Activated CD8-positive, alpha-beta T cell treated with anti-CD3 and anti-CD28 coated beads, Interleukin-2, amount 10 ng/mL, durations not matched to agents 7 days and 5 days (primary cell): ENCODE results near the gene PRCD. TPM values are rescaled to one million over a fixed set of nuclear protein-coding genes. Genes with fewer than 3 reads are reported as not detected.

Experiments used
- ATAC-seq: fragments of 150-1000 bp; cut with Tn5 transposase; one replicate; pipeline ENCODE4 v1.10.0; 2021; ENCODE audit warnings: moderate library complexity
- CTCF ChIA-PET: fragments of 350-600 bp; sonication (Branson Sonifier 250); formaldehyde crosslinking; loops from one replicate; lab custom pipeline; 2021; ENCODE audit warnings: antibody characterized with exemption; lab: Charles Lee
- POLR2A ChIA-PET: fragments of 350-600 bp; sonication (Branson Sonifier 250); formaldehyde crosslinking; loops from one replicate; lab custom pipeline; 2021; ENCODE audit warnings: antibody characterized with exemption; lab: Charles Lee
- DNase-seq: peaks from one replicate; pipeline ENCODE4 v3.0.0-alpha.2; 2020
- H3K27ac Mint-ChIP-seq: one replicate; pipeline ENCODE4 v1.8.0; 2021; ENCODE audit warnings: mild to moderate bottlenecking, mixed read lengths
- H3K27me3 Mint-ChIP-seq: one replicate; pipeline ENCODE4 v1.8.0; 2021; ENCODE audit warnings: low read depth, mixed read lengths
- H3K36me3 Mint-ChIP-seq: one replicate; pipeline ENCODE4 v1.8.0; 2021; ENCODE audit warnings: low read depth, mixed read lengths
- H3K4me1 Mint-ChIP-seq: one replicate; pipeline ENCODE4 v1.8.0; 2021; ENCODE audit warnings: low read depth, mixed read lengths
- H3K4me3 Mint-ChIP-seq: one replicate; pipeline ENCODE4 v1.8.0; 2021; ENCODE audit warnings: mild to moderate bottlenecking, mixed read lengths
- H3K9me3 Mint-ChIP-seq: one replicate; pipeline ENCODE4 v1.8.0; 2022; ENCODE audit warnings: mixed read lengths; ENCODE audit not compliant: insufficient read depth
- total RNA-seq, 2 experiments: library from RNA; stranded (reverse); gene quantifications; one replicate each; pipeline ENCODE4 v1.2.3, GENCODE V29; 2021

The PRCD gene
- total RNA-seq, 2 experiments from 2014 or later, result not detected

DNA sequence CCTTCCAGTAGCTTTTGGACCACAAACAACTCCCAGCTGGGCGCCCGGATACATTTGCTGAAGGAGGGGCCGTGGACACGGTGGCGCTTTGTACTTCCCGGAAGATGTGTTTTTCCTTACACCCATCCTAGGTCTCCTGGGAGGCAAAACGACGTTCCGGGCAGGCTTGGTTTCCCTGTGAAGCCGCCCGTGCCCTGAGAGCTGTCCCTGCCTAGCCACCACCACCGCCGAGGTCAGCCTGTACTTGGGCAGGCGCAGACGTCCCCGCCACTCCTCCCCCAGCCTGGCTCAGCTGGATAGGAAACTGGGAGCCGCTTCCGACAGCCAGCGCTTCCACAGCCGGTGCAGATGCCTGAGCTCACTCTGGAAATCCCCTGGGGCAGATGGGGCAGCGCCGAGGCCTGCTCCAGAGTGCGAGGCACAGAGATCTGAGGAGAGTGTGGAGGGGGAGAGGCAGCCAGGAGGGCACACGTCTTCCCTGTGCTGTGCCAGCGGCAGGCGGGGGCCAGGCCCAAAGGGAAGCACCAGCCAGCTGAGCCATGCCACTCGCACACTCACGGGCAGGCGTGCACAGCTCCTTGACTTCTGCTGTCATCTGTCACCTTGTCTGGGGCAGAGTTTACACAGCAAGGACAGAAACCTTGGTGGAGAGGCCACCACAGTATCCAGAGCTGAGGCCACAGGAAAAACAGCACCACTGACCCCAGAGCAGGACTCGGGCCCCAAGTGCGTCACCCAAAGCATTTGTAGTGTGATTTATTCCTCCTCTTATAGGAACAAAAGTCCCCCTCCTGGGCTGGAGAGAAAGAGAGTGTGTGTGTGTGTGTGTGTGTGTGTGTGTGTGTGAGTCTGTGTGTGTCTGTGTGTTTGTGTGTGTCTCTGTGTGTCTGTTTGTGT is 41.6 kb upstream of the PRCD start:
- Mint-ChIP-seq H3K27me3 (no peaks in the 10 kb centered on the region), H3K4me3 (peak overlapping the region; percentile 89), H3K4me1 (peaks cover 83% of the 10 kb centered on the region), H3K9me3 (no peaks in the 10 kb centered on the region), H3K27ac (peak overlapping the region; percentile 78), H3K36me3 (peaks cover 12% of the 10 kb centered on the region)
- DNase-seq (no peak), ATAC-seq (no peak)
- POLR2A ChIA-PET, result no interaction called here
- CTCF ChIA-PET, result interaction anchor here (1.1 to 11.9 kb wide), 5 partner anchors 8 to 218 kb away, joined by 3 to 184 read pairs (median 8); partner anchors contain the start of gene AANAT

DNA sequence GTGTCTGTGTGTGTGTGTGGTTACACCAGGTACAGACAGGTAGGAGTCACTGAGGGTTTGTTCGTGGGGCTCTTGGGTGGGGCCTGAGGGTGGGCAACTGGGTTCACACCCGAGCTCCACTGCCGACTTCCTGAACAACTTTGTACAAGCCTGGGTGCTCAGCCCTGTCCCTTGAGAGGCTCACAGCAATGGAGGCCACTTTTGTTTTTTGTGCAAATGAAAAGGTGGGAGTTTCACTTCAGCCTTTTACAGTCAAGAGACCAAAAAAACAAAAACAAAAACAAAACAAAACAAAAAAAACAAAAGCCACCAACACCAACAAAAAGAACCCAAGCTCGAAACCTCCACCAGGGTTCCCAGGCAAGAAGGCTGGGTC is 41.0 kb upstream of the PRCD start:
- H3K9me3 Mint-ChIP-seq, result no peaks in the 10 kb centered on the region
- POLR2A ChIA-PET, result interaction anchor here (1.5 kb wide), 1 partner anchor 114 kb away, joined by 4 read pairs; the partner anchor contains the start of gene SPHK1

DNA sequence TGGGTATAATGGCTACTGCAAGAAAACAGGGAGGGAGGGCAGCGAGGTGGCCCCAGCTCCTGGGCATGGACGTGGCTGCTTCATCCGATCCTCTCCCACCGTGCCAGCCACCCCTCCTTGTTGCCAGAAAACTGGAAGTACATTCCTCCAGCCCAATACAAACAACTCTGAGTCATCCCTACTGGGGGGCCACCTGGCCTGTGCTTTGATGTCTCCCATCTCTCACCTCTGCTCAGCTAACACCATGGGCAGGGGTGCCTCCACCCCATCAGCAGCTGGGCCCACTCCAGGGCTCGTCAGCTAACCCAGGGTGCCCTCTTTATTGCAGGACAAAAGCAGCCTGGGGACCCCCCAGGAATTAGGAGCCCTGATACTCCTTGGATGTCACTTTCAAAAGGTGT is 40.6 kb upstream of the PRCD start:
- Mint-ChIP-seq H3K36me3 (peaks cover 12% of the 10 kb centered on the region), H3K9me3 (no peaks in the 10 kb centered on the region), H3K27ac (no peak overlapping the region), H3K27me3 (no peaks in the 10 kb centered on the region), H3K4me3 (peak overlapping the region; percentile 89), H3K4me1 (peaks cover 75% of the 10 kb centered on the region)
- no peak for ATAC-seq
- POLR2A ChIA-PET, result interaction anchor here (1.5 to 3.0 kb wide), 2 partner anchors 7 to 114 kb away, joined by 4 to 12 read pairs; partner anchors contain the start of gene SPHK1
- CTCF ChIA-PET, result interaction anchor here (0.9 to 11.9 kb wide), 7 partner anchors 13 to 217 kb away, joined by 3 to 184 read pairs (median 4); partner anchors contain the start of gene AANAT
- no peak for DNase-seq

More for the DNA sequence above, 41.0 kb upstream of the PRCD start:
- CTCF ChIA-PET, result interaction anchor here (1.1 to 11.9 kb wide), 5 partner anchors 7 to 217 kb away, joined by 3 to 184 read pairs (median 8); partner anchors contain the start of gene AANAT
- DNase-seq (no peak), ATAC-seq (no peak)
- peaks cover 77% of the 10 kb centered on the region for H3K4me1 Mint-ChIP-seq
- H3K36me3 Mint-ChIP-seq, result peaks cover 12% of the 10 kb centered on the region
- peak overlapping the region; percentile 89 for H3K4me3 Mint-ChIP-seq
- H3K27ac Mint-ChIP-seq, result peak overlapping the region; percentile 78
- no peaks in the 10 kb centered on the region for H3K27me3 Mint-ChIP-seq

- ATAC-seq (no peak), DNase-seq (no peak)
- Mint-ChIP-seq H3K9me3 (no peaks in the 10 kb centered on the region), H3K4me3 (peak overlapping the region; percentile 89), H3K27me3 (no peaks in the 10 kb centered on the region), H3K4me1 (peaks cover 66% of the 10 kb centered on the region), H3K36me3 (peaks cover 12% of the 10 kb centered on the region), H3K27ac (peak overlapping the region; percentile 71)
- ChIA-PET POLR2A (interaction anchor here (0.8 to 3.0 kb wide), 3 partner anchors 8 to 115 kb away, joined by 3 to 12 read pairs (median 4); partner anchors contain the start of gene SPHK1), CTCF (interaction anchor here (0.9 to 11.9 kb wide), 5 partner anchors 20 to 149 kb away, joined by 3 to 184 read pairs (median 4); partner anchors contain the start of gene AANAT)
Observed at GRCh38 chr17:76500074-76500746, 39.6 kb upstream of the PRCD start.

GRCh38 chr17:76500747-76501017 is 39.2 kb upstream of the PRCD start:
- no peaks in the 10 kb centered on the region for H3K27me3 Mint-ChIP-seq
- POLR2A ChIA-PET, result interaction anchor here (3.0 kb wide), 1 partner anchor 9 kb away, joined by 12 read pairs; no protein-coding TSS in a partner anchor
- H3K4me3 Mint-ChIP-seq, result peak overlapping the region; percentile 89
- H3K4me1 Mint-ChIP-seq, result peaks cover 62% of the 10 kb centered on the region
- no peaks in the 10 kb centered on the region for H3K9me3 Mint-ChIP-seq
- peak; percentile 38 for ATAC-seq
- CTCF ChIA-PET, result interaction anchor here (1.5 to 11.9 kb wide), 3 partner anchors 20 to 37 kb away, joined by 4 to 184 read pairs (median 9); partner anchors contain the start of gene AANAT
- peaks cover 12% of the 10 kb centered on the region for H3K36me3 Mint-ChIP-seq
- DNase-seq, result no peak
- H3K27ac Mint-ChIP-seq, result peak overlapping the region; percentile 71

- CTCF ChIA-PET, result interaction anchor here (0.7 to 11.9 kb wide), 14 partner anchors 9 to 487 kb away, joined by 3 to 184 read pairs (median 4); partner anchors contain the start of genes AANAT, SPHK1 and UBE2O
Observed at GRCh38 chr17:76501018-76501826, 38.6 kb upstream of the PRCD start, which contains the start of gene RHBDF2. RHBDF2 (minus strand) TSS chr17:76501423; CDS start chr17:76481524, 19,899 bp downstream.

DNA sequence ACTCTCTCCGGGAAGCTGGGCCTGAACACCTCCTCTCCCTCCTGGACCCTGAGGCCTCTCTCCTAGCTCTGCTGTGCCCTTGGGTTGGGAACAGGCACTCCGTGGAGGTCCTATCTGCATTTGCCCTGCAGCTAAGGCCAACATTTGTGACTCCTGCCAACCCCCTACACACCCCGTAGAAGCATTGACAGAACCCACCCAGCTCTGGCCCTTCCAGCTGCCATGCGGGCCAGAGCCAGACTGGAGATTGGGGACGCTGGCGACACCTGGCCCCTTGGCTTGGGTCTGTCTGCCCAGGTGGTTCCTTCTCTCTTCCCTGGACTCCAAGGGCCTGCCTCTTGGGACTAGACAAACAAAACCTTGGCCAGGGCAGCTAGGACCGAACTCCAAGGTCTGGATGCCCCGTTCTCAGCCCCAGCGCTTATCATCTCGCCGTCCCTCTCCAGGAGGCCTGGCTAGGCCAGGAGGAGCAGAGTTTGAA is 38.0 kb upstream of the PRCD start:
- H3K27me3 Mint-ChIP-seq, result no peaks in the 10 kb centered on the region
- H3K4me1 Mint-ChIP-seq, result peaks cover 64% of the 10 kb centered on the region
- peak overlapping the region; percentile 75 for H3K4me3 Mint-ChIP-seq
- peak overlapping the region; percentile 95 for H3K27ac Mint-ChIP-seq
- POLR2A ChIA-PET, result interaction anchor here (0.9 to 3.0 kb wide), 10 partner anchors 10 to 455 kb away, joined by 3 to 12 read pairs (median 3); partner anchors contain the start of gene AANAT
- peaks cover 7% of the 10 kb centered on the region for H3K36me3 Mint-ChIP-seq
- DNase-seq (no peak), ATAC-seq (no peak)
- no peaks in the 10 kb centered on the region for H3K9me3 Mint-ChIP-seq
- CTCF ChIA-PET, result interaction anchor here (0.7 to 11.9 kb wide), 13 partner anchors 9 to 487 kb away, joined by 3 to 184 read pairs (median 4); partner anchors contain the start of genes AANAT, SPHK1 and UBE2O

More at GRCh38 chr17:76501018-76501826, 38.6 kb upstream of the PRCD start, which contains the start of gene RHBDF2:
- Mint-ChIP-seq H3K27ac (peak within 1 kb of the TSS; percentile 95), H3K4me1 (peaks cover 61% of the 10 kb centered on the region), H3K9me3 (no peaks in the 10 kb centered on the region), H3K4me3 (peak within 1 kb of the TSS; percentile 89), H3K36me3 (peaks cover 9% of the 10 kb centered on the region), H3K27me3 (no peaks in the 10 kb centered on the region)
- POLR2A ChIA-PET, result interaction anchor here (0.9 to 3.0 kb wide), 9 partner anchors 9 to 454 kb away, joined by 3 to 12 read pairs (median 3); partner anchors contain the start of gene AANAT
- ATAC-seq (peak; percentile 89), DNase-seq (peak; percentile 96)

- ChIA-PET POLR2A (interaction anchor here (0.8 to 3.0 kb wide), 7 partner anchors 10 to 455 kb away, joined by 3 to 12 read pairs (median 3); partner anchors contain the start of gene AANAT), CTCF (interaction anchor here (0.9 to 11.9 kb wide), 10 partner anchors 10 to 122 kb away, joined by 3 to 184 read pairs (median 4); partner anchors contain the start of genes AANAT and UBE2O)
Observed at GRCh38 chr17:76502341-76503211, 37.3 kb upstream of the PRCD start.

GRCh38 chr17:76504117-76504516 is 35.7 kb upstream of the PRCD start:
- POLR2A ChIA-PET, result interaction anchor here (0.6 kb wide), 1 partner anchor 61 kb away, joined by 3 read pairs; no protein-coding TSS in a partner anchor
- Mint-ChIP-seq H3K27me3 (peaks cover 3% of the 10 kb centered on the region), H3K4me3 (no peak overlapping the region), H3K9me3 (no peaks in the 10 kb centered on the region), H3K36me3 (peaks cover 2% of the 10 kb centered on the region), H3K4me1 (peaks cover 46% of the 10 kb centered on the region), H3K27ac (peak overlapping the region; percentile 13)
- CTCF ChIA-PET, result interaction anchor here (1.5 to 11.9 kb wide), 5 partner anchors 12 to 119 kb away, joined by 3 to 184 read pairs (median 9); partner anchors contain the start of gene AANAT
- no peak for ATAC-seq
- DNase-seq, result no peak

More at GRCh38 chr17:76502341-76503211, 37.3 kb upstream of the PRCD start:
- H3K36me3 Mint-ChIP-seq, result peaks cover 7% of the 10 kb centered on the region
- H3K27me3 Mint-ChIP-seq, result peaks cover under 1% of the 10 kb centered on the region
- DNase-seq (no peak), ATAC-seq (no peak)
- no peaks in the 10 kb centered on the region for H3K9me3 Mint-ChIP-seq
- H3K27ac Mint-ChIP-seq, result peak overlapping the region; percentile 95
- peaks cover 62% of the 10 kb centered on the region for H3K4me1 Mint-ChIP-seq
- H3K4me3 Mint-ChIP-seq, result no peak overlapping the region
